ENCODE results near the gene NUP210L. TPM values are rescaled to one million over a fixed set of nuclear protein-coding genes. Genes with fewer than 3 reads are reported as not detected.

NUP210L gene
- polyA plus RNA-seq, 3 donors, result 0.02 TPM; not detected in 2

DNA sequence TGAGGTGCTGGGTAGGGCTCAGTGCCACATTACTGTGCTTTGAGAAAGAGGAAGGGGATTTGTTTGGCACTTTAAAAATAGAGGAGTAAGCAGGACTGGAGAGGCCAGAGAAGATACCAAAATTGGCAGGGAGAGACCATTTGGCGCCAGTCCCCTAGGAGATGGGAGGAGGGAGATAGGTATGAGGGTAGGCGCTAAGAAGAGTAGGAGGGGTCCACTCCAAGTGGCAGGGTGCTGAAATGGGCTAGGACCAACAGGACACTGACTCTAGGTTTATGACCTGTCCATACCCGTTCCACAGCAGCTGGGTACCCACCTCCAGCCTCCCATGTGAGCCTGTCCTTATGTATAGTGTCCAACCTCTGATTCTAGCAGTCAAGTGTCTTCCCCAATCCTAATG is 195.4 kb downstream of the NUP210L start:
- no peak overlapping the region for H3K27ac ChIP-seq (ENCODE audit: low read depth, low read length)
- WGBS, 3 donors, result 60 to 71% (median 67%) methylated on average over 3 of the region's 3 CpGs

- 14 to 22% (median 16%) methylated on average over 4 of the region's 4 CpGs for WGBS, 3 donors
- H3K27ac ChIP-seq (ENCODE audit: low read depth, low read length), result peak overlapping the region; percentile 62
Measured at GRCh38 chr1:153958961-153959260, 196.0 kb downstream of the NUP210L start.

GRCh38 chr1:153958111-153958960 is 196.5 kb downstream of the NUP210L start, which contains the start of gene CRTC2:
TSS of gene CRTC2 (minus strand) at chr1:153958612. CDS start at chr1:153958497, 115 bp downstream.
- H3K27ac ChIP-seq (ENCODE audit: low read depth, low read length), result peak within 1 kb of the TSS; percentile 62
- 0% methylated on average over 74 of the region's 75 CpGs for WGBS, 3 donors

DNA sequence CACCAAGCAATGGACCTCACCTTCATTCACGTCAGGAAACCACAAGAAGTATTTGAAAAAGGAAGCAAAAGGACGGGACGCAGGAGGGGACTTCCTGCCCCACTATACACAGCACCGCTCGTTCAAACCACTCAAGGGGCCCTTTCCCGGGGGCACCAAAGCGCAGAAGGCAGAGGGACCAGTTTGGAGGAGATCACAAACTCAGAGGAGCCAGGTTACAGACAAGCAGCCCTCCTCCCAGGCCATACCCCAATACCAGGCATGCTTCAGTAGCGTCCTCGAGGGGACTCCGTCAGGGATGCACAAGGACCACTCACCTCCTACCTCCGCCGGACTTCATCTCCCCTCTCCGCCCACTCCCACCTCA is 197.1 kb downstream of the NUP210L start:
- WGBS, 3 donors, result 0 to 1% (median 0%) methylated on average over 13 of the region's 13 CpGs
- no peak overlapping the region for H3K27ac ChIP-seq (ENCODE audit: low read depth, low read length)

GRCh38 chr1:153956997-153957715 is 197.7 kb downstream of the NUP210L start:
- H3K27ac ChIP-seq (ENCODE audit: low read depth, low read length), result no peak overlapping the region

DNA sequence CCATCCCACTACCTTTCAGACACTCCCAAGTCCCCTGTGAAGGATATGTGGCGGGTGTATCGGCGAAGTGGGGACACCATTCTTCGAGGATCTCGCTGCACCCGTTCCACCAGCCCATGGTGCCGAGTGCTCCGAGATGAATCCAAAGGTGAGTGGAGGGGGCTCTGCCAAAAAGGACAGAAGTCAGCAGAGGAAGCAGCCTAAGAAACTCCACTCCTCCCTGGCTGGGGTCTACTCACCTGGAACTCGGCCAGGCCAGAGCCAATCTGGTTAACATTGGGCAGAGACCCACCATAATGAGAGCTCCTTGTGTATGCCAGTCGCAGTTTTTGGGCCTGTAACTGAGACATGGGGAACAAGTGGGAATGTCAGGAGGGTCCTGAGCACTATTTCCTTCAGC is 200.0 kb downstream of the NUP210L start:
- 94% methylated on average over 10 of the region's 10 CpGs for WGBS, 3 donors

More at GRCh38 chr1:153956997-153957715, 197.7 kb downstream of the NUP210L start:
- 24 to 30% (median 28%) methylated on average over 6 of the region's 6 CpGs for WGBS, 3 donors

GRCh38 chr1:153953859-153954365 is 201.0 kb downstream of the NUP210L start:
- no peak overlapping the region for H3K27ac ChIP-seq (ENCODE audit: low read depth, low read length)
- WGBS, 3 donors, result 67 to 74% (median 68%) methylated on average over 4 of the region's 4 CpGs

More for the DNA sequence above, 200.0 kb downstream of the NUP210L start:
- H3K27ac ChIP-seq (ENCODE audit: low read depth, low read length), result no peak overlapping the region

DNA sequence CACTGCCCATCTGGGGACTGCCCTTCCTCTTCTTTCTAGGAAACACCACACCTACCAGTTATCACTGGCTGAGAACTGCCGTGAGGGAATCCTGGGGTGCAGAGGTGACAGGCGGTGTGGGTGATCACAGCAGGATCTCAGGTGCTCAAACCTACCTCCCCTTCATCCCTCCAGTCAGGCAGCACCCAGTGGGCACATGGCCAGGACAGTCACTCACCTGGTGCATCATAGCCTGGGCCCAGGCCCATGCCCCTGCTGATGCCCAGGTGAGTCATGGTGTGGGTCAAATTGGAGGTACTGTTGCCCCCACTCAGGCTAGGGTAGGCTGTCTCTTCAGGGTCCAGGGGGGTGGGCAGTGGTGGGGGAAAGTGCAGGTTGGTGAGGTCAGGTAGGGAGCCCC is 203.1 kb downstream of the NUP210L start:
- no peak overlapping the region for H3K27ac ChIP-seq (ENCODE audit: low read depth, low read length)
- 97 to 100% (median 100%) methylated on average over 2 of the region's 2 CpGs for WGBS, 3 donors

DNA sequence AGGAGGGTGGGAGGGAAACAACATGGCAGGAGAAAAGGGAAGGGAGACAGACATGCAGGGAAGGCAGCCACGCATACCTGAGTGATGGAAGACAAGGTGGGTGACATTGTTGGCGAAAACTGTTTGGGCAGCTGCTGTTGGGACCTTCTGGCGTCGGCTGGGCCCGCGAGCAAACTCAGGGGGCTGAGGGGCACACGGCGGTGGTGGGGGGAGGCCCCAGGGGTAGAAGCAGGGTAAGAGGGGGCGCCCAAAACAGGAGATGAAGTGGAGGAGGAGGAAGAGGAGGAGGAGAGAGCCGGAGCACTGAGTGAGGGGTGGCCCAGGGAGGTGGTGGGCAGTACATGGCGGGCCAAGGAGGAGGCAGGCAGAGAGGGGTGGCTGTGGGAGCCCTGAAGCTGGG is 203.7 kb downstream of the NUP210L start:
- WGBS, 3 donors, result 92 to 96% (median 94%) methylated on average over 11 of the region's 11 CpGs
- H3K27ac ChIP-seq (ENCODE audit: low read depth, low read length), result no peak overlapping the region

DNA sequence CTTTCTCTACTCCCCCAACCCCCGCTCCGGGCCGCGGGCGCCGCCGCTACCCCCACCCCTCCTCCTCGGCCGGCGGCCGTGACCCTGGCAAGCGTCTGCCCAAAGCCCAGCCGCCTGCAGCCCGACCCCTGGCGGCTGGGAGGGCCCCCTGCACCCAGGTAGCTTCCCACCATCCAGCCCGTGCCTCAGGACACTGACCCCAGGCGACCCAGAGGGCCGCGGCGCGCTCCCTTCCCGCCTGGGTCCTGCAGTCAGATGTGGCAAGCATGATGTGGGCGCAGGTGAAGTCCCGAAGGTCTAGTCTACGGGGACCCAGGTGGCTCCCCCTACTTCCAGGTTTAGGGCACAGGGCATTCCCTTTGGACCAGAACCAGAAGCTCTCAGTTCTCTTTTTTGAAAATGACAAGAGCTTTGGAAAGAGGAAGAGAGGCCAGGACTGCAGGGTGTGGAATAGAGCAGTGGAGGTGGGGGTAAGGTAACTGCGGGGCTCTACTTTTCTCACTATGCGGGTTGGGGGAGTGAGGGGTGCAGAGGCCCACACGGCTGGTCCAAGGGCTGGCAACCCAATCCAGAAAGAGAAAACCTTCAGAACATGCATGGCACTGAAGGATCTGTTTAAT is 208.1 kb downstream of the NUP210L start, which contains the start of gene DENND4B:
TSS of gene DENND4B (minus strand) at position 97 of the 620 bp plus-strand sequence. CDS start 2,344 bp downstream, outside the sequence.
- H3K27ac ChIP-seq (ENCODE audit: low read depth, low read length), result peak within 1 kb of the TSS; percentile 97
- WGBS, 3 donors, result 7 to 17% (median 9%) methylated on average over 17 to 28 of the region's 28 CpGs

- WGBS, 3 donors, result 0 to 1% (median 1%) methylated on average over 62 to 95 of the region's 95 CpGs
- peak overlapping the region; percentile 97 for H3K27ac ChIP-seq (ENCODE audit: low read depth, low read length)
Measured at GRCh38 chr1:153945795-153946621, 208.9 kb downstream of the NUP210L start.

GRCh38 chr1:153945131-153945794 is 209.6 kb downstream of the NUP210L start:
- WGBS, 3 donors, result 21 to 38% (median 23%) methylated on average over 12 of the region's 12 CpGs
- peak overlapping the region; percentile 91 for H3K27ac ChIP-seq (ENCODE audit: low read depth, low read length)

DNA sequence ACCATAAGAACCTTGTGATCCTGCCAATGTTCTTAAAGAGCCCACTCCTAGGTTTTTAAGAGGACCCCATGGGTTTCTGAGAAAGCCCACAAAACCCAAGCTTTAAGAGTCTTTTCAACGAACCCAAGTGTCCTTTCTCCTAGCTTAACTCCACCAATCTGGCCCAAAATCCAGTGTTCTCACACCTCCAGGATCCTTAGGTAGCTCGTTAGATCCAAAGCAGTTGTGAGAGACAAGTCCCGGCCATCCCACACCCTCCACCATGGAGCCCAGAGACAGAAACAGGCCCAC is 210.1 kb downstream of the NUP210L start:
- peak overlapping the region; percentile 91 for H3K27ac ChIP-seq (ENCODE audit: low read depth, low read length)

DNA sequence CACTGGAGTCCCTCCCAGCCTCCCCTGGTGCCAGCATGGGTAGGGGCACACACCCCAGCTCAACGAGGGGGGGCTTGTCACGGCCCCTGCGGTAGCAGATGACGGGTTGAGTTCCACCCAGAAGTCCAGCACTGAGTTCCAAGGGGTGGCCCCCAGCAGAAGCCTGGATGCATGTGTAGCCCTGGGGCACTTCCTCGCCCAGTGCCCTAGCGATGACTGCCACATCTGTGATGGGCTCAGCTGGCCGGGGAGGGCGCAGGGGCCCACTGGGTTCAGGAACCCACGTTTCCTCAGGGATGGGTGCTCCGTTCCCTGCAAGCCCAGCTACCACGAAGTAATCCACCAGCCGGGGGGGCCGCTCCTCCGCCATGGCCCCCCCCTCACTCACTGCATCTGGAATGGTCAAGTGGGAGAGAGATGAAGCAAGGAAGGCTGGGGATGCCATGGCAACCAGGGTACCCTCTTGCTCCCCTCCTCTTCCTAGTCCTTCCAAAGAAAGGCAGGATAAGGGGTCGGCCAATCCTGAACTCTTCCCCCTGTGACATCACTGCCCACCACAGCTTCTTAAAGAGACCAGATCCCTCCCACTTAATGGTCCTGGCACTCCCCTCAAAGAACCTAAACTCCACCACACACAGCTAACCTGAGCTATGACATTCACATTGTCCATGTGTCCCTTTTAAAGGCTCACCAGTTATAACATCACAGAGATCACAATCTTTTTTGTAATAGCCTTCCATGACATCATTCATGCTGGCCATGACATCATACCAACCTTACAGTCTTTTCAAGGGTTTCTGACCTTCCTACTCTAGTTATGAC is 210.7 kb downstream of the NUP210L start:
- WGBS, 3 donors, result 73 to 83% (median 74%) methylated on average over 15 of the region's 15 CpGs
- H3K27ac ChIP-seq (ENCODE audit: low read depth, low read length), result no peak overlapping the region

More for the DNA sequence above, 210.1 kb downstream of the NUP210L start:
- WGBS, 3 donors, result 38 to 74% (median 45%) methylated on average over 3 of the region's 3 CpGs

DNA sequence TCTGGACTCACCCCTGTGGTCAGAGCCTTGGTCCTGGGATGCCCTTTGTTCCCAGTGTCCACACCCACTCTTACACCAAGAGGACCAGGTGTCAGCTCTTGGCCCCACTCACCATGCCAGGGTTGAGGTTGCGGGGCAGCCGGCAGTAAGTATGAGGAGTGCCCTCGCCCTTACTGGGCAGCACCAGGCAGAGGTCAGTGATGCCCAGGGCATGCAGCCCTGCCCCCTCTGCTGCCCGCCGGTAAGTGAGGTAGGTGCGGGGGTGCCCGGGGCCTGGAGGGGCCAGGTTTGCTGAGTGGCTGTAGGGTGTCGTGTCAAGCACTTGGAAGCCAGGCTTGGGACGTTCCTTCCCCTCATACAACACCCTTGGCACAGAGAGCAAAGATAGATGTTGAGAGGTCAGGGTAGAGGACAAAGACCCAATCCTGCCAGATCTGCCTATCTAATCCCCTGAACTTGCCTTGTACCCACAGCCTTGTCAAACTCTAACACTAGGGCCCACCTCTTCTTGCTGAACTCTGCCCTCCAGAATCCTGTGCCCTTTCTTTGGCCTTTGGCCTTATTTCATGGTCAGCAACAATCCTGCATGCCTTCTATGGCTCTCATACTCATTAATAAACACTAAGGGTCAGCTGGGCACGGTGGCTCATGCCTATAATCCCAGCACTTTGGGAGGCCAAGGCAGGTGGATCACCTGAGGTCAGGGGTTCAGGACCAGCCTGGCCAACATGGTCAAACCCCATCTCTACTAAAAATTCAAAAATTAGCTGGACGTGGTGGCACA is 211.9 kb downstream of the NUP210L start:
- H3K27ac ChIP-seq (ENCODE audit: low read depth, low read length), result no peak overlapping the region
- WGBS, 3 donors, result 85 to 92% (median 88%) methylated on average over 11 of the region's 11 CpGs
